Neuronal stem cell (in vitro differentiated cells): ENCODE results near the gene CLIC3.

Experiments used
- DNase-seq: peaks from one replicate; pipeline ENCODE4 v3.0.0-alpha.2; 2013; ENCODE audit warnings: low spot score
- H2AFZ ChIP-seq: one replicate; pipeline ENCODE4 v1.6.1; 2013; ENCODE audit warnings: mild to moderate bottlenecking, low read length, inconsistent platforms
- H2AK5ac ChIP-seq: 2 replicates; pipeline ENCODE4 v1.6.1; 2013; ENCODE audit warnings: low read depth, mild to moderate bottlenecking, inconsistent platforms, low read length, moderate library complexity, mixed read lengths
- H2BK120ac ChIP-seq: 2 replicates; pipeline ENCODE4 v1.6.1; 2013; ENCODE audit warnings: low read depth, mild to moderate bottlenecking, inconsistent platforms, low read length, moderate library complexity, mixed read lengths
- H2BK12ac ChIP-seq: one replicate; pipeline ENCODE4 v1.6.1; 2013; ENCODE audit warnings: low read length, inconsistent platforms
- H2BK15ac ChIP-seq: 2 replicates; pipeline ENCODE4 v1.6.1; 2013; ENCODE audit warnings: mild to moderate bottlenecking, low read length, inconsistent platforms, mixed read lengths
- H2BK5ac ChIP-seq: one replicate; pipeline ENCODE4 v1.6.1; 2013; ENCODE audit warnings: inconsistent platforms, mild to moderate bottlenecking, low read length, moderate library complexity
- H3K14ac ChIP-seq: one replicate; pipeline ENCODE4 v1.6.1; 2013; ENCODE audit warnings: low read length, inconsistent platforms
- H3K18ac ChIP-seq: 2 replicates; pipeline ENCODE4 v1.6.1; 2013; ENCODE audit warnings: low read length, inconsistent platforms
- H3K23ac ChIP-seq: 2 replicates; pipeline ENCODE4 v1.6.1; 2013; ENCODE audit warnings: low read depth, mild to moderate bottlenecking, mixed read lengths, low read length, inconsistent platforms; ENCODE audit not compliant: poor library complexity
- H3K27ac ChIP-seq: replicated peaks from 3 replicates; pipeline ENCODE4 v1.5.1; 2013; ENCODE audit warnings: low read length, inconsistent platforms
- H3K27me3 ChIP-seq, 3 experiments: 2 replicates each; pipeline ENCODE4 v1.6.1; 2013; ENCODE audit warnings: low read length in 3 of 3, mild to moderate bottlenecking in 2 of 3, inconsistent platforms in 1 of 3, low read depth in 1 of 3, mixed read lengths in 1 of 3, moderate library complexity in 1 of 3; ENCODE audit not compliant: control insufficient read depth in 3 of 3, insufficient read depth in 3 of 3
- H3K36me3 ChIP-seq, 2 donors: replicated peaks in 1 of 2; 2 replicates each; pipeline ENCODE4 v1.6.1; 2013; ENCODE audit warnings: low read length in 2 of 2; ENCODE audit not compliant: control insufficient read depth in 2 of 2, insufficient read depth in 2 of 2
- H3K4ac ChIP-seq: 2 replicates; pipeline ENCODE4 v1.6.1; 2013; ENCODE audit warnings: inconsistent platforms, mild to moderate bottlenecking, low read length, moderate library complexity
- H3K4me1 ChIP-seq, 2 donors: 1 replicate in 1 of 2; 2 replicates in 1 of 2; pipeline ENCODE4 v1.6.1; 2013; ENCODE audit warnings: low read length in 2 of 2, low read depth in 1 of 2; ENCODE audit not compliant: control insufficient read depth in 2 of 2, insufficient read depth in 1 of 2
- H3K4me2 ChIP-seq: one replicate; pipeline ENCODE4 v1.6.1; 2013; ENCODE audit warnings: mild to moderate bottlenecking, low read length, inconsistent platforms; ENCODE audit not compliant: insufficient read depth, poor library complexity, severe bottlenecking
- H3K4me3 ChIP-seq, 2 donors: 2 replicates each; pipeline ENCODE4 v1.5.1; 2013; ENCODE audit warnings: low read length in 2 of 2, mild to moderate bottlenecking in 2 of 2, inconsistent platforms in 1 of 2, moderate library complexity in 1 of 2
- H3K79me1 ChIP-seq: one replicate; pipeline ENCODE4 v1.6.1; 2013; ENCODE audit warnings: low read depth, mild to moderate bottlenecking, inconsistent platforms, low read length, moderate library complexity
- H3K9ac ChIP-seq: one replicate; pipeline ENCODE4 v1.6.1; 2013; ENCODE audit warnings: mild to moderate bottlenecking, low read depth, low read length, inconsistent platforms; ENCODE audit not compliant: poor library complexity
- H3K9me3 ChIP-seq, 2 donors: replicated peaks in 1 of 2; 2 replicates each; pipeline versions ENCODE3 to v1.6.1; 2013; ENCODE audit warnings: low read length in 2 of 2, mild to moderate bottlenecking in 2 of 2, inconsistent platforms in 1 of 2, low read depth in 1 of 2, mixed read lengths in 1 of 2, moderate library complexity in 1 of 2; ENCODE audit not compliant: control insufficient read depth in 2 of 2, insufficient read depth in 1 of 2
- H4K8ac ChIP-seq: one replicate; pipeline ENCODE4 v1.6.1; 2013; ENCODE audit warnings: low read depth, mild to moderate bottlenecking, inconsistent platforms, low read length, moderate library complexity
- H4K91ac ChIP-seq: one replicate; pipeline ENCODE4 v1.6.1; 2013; ENCODE audit warnings: low read length, low read depth, mild to moderate bottlenecking, inconsistent platforms; ENCODE audit not compliant: poor library complexity
- WGBS, 2 donors: extraction: QIAGEN DNeasy Blood & Tissue Kit; methylation state at CpG; one replicate each; pipeline ENCODE4 v1.1.7; 2013; ENCODE audit warnings: missing lambda C conversion rate in 2 of 2, mixed read lengths in 1 of 2; ENCODE audit not compliant: insufficient read length in 2 of 2, insufficient replicate concordance in 1 of 2; ENCODE audit errors: extremely low coverage in 2 of 2; 5-methylcytosine and 5-hydroxymethylcytosine counted together

CLIC3 gene

DNA sequence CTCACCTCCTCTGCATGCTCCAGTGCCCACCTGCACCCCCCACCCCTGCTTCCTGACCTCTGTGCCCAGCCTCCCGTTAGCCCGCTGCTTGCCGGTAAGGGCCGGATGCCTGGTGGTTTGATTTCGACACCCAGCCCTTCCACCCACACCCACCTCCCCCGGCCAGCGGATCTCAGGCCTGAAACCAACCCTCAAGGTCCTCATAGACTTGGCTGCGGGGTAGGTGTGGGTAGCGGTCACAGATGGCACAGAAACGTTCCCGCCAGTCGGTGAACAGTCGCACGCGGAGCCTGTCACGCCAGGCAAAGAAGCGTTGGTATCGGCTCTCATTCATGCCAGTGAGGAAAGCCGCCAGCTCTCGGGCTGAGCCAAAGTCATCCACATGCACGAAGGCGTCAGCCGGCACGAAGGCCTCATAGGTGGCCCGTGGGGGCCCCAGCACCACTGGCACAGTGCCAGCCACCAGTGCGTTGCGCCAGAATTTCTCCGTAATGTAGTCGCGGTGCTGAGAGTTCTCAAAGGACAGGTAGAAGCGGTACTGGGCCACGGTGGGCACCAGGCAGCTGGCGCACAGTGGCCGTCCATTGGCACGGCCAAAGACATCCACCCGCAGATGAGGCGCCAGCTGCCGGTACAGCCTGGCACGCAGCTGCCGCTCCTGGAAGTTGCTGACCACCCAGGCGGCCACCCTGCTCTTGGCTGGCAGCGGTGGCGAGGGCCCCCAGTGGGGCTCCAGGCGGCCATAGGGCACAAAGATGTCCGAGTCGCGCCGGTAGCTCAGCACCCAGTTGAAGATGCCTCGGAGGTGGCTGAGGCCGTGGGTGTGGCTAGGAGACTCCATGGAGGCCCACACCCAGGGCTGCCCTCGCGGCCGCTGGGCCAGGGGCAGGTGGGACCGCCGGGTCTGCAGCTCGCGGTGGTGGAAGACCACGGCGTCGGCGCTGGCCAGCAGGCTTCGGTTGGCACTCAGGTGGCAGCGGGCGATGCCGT lies 34.5 kb upstream of the CLIC3 start:
- WGBS, 2 donors = no CpG with 5 or more reads among the region's 65 CpGs

DNA sequence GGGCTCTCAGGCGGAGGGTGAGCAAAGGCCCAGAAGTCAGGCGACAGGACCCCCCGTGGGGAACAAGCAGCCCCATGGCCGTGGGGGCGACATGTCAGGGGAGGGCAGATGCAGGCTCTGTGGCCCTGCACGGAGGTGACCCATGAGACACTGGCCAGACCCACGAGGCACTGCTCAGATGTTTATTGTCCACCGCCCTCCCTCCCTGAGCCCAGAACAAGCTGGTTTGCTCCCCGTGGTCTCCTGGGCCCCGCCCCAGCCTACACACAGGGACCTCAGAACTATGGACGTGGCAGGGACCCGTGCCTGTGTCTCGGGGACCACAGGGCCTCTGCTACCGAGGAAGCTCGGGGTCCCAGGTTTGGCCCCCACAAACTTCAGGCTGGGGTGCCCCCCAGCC lies 33.6 kb upstream of the CLIC3 start:
- H2AK5ac ChIP-seq = peak overlapping the region; percentile 98
- H4K91ac ChIP-seq = no peak overlapping the region
- no peaks in the 10 kb centered on the region for H3K36me3 ChIP-seq
- H3K9me3 ChIP-seq = no peaks in the 10 kb centered on the region
- no peak overlapping the region for H3K9ac ChIP-seq
- no peak for DNase-seq
- H2BK12ac ChIP-seq = peak overlapping the region; percentile 93
- peaks cover 0 to 10% (median 0%) of the 10 kb centered on the region in 3 experiments for H3K27me3 ChIP-seq
- H3K4me2 ChIP-seq = no peak overlapping the region
- no peak overlapping the region for H2AFZ ChIP-seq
- H2BK5ac ChIP-seq = no peak overlapping the region
- H2BK15ac ChIP-seq = peak overlapping the region; percentile 52
- WGBS, 2 donors = no CpG with 5 or more reads among the region's 15 CpGs
- peaks cover 20 to 36% of the 10 kb centered on the region in 2 donors for H3K4me1 ChIP-seq
- no peak overlapping the region for H2BK120ac ChIP-seq
- H3K4me3 ChIP-seq = no peak overlapping the region
- H3K79me1 ChIP-seq = peaks cover 9% of the 10 kb centered on the region
- H3K18ac ChIP-seq = no peak overlapping the region
- H3K14ac ChIP-seq = no peak overlapping the region
- H3K4ac ChIP-seq = peak overlapping the region; percentile 53
- H3K27ac ChIP-seq = no peak overlapping the region
- H4K8ac ChIP-seq = no peak overlapping the region
- H3K23ac ChIP-seq = no peak overlapping the region

More for the DNA sequence above, 34.5 kb upstream of the CLIC3 start:
- Histone ChIP-seq H2AFZ (no peak overlapping the region), H3K27me3 (peaks cover 0 to 10% (median 0%) of the 10 kb centered on the region in 3 experiments), H3K36me3 (no peaks in the 10 kb centered on the region), H4K91ac (no peak overlapping the region), H3K4me1 (peaks cover 15 to 30% of the 10 kb centered on the region in 2 donors), H3K23ac (peak overlapping the region; percentile 65), H3K9ac (no peak overlapping the region), H2AK5ac (peak overlapping the region; percentile 98), H3K14ac (peak overlapping the region; percentile 71), H3K18ac (peak overlapping the region; percentile 17), H2BK120ac (no peak overlapping the region), H3K27ac (no peak overlapping the region), H2BK12ac (peak overlapping the region; percentile 93), H3K4ac (no peak overlapping the region), H2BK5ac (no peak overlapping the region), H3K4me3 (no peak overlapping the region), H3K9me3 (no peaks in the 10 kb centered on the region), H2BK15ac (peak overlapping the region; percentile 52), H3K79me1 (peaks cover 3% of the 10 kb centered on the region), H4K8ac (peak overlapping the region; percentile 17), H3K4me2 (no peak overlapping the region)
- DNase-seq = no peak

DNA sequence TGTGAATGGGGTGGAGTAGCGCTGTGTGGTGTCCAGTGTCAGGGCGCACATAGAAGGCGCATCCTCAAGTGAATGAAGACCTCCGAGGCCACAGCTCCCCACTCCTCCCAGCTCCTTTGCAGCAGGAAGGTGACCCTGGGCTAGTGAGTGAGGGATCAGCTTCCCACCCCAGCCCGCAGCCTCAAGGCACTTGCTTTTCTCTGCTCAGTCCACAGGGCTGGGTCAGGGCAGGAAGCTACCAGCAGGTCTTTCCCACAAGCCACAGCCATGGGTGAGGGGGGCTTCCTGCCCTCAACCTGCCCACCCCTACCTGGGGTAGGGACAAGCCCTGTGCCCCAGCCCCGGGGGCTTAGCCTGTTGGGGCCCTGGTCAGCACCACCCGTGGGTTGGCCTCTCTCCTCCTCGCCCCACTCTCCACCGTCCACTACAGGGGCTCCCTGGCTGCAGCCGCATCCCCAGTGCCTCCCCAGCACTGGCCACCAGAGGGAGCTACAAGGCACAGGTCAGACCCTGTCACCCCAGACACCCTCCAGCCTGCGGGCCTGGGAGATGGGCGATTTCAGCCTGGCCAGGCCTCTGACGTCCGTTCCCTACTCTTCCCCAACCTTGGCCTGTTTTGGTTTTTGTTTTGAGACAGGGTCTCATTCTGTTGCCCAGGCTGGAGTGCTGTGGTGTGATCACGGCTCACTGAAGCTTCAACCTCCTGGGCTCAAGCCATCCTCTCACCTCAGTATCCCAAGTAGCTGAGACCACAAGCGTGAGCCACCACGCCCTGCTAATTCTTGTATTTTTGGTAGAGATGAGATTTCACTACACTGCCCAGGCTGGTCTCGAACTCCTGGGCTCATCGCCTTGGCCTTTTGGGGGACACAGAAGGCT lies 32.9 kb upstream of the CLIC3 start:
- no peak overlapping the region for H2BK5ac ChIP-seq
- H3K79me1 ChIP-seq = peaks cover 9% of the 10 kb centered on the region
- peak overlapping the region; percentile 99 for H2AFZ ChIP-seq
- peak overlapping the region; percentile 93 for H2BK12ac ChIP-seq
- no peak overlapping the region for H3K14ac ChIP-seq
- no peaks in the 10 kb centered on the region for H3K36me3 ChIP-seq
- H4K91ac ChIP-seq = no peak overlapping the region
- peak; percentile 75 for DNase-seq
- H3K23ac ChIP-seq = peak overlapping the region; percentile 2
- H3K4ac ChIP-seq = no peak overlapping the region
- H2BK120ac ChIP-seq = no peak overlapping the region
- H3K27ac ChIP-seq = peak overlapping the region; percentile 10
- no peak overlapping the region for H4K8ac ChIP-seq
- no peaks in the 10 kb centered on the region for H3K9me3 ChIP-seq
- H3K27me3 ChIP-seq = peaks cover 0 to 10% (median 0%) of the 10 kb centered on the region in 3 experiments
- peak overlapping the region in 1 of 2 donors; percentile 60 for H3K4me3 ChIP-seq
- peak overlapping the region; percentile 73 for H3K9ac ChIP-seq
- peak overlapping the region; percentile 99 for H3K18ac ChIP-seq
- H3K4me2 ChIP-seq = peak overlapping the region; percentile 26
- peak overlapping the region; percentile 98 for H2AK5ac ChIP-seq
- no CpG with 5 or more reads among the region's 19 CpGs for WGBS, 2 donors
- H3K4me1 ChIP-seq = peaks cover 18 to 38% of the 10 kb centered on the region in 2 donors
- peak overlapping the region; percentile 54 for H2BK15ac ChIP-seq
